Neural cell (in vitro differentiated cells): ENCODE data around the gene PYDC1. TPM values are rescaled to one million over a fixed set of nuclear protein-coding genes. Genes with fewer than 3 reads are reported as not detected.

Source experiments
- H2AFZ ChIP-seq: fragments of 200-600, 300-800 bp; sonication (generic), shearing (Covaris generic); 2 replicates; pipeline ENCODE4 v1.6.0; 2014; ENCODE audit warnings: low read depth, mild to moderate bottlenecking, antibody characterized with exemption, low read length, moderate library complexity
- H3F3A ChIP-seq: fragments of 200-600 bp; shearing (Covaris generic); 2 replicates; pipeline ENCODE4 v1.6.1; 2016; ENCODE audit warnings: mild to moderate bottlenecking, moderate library complexity, mixed read lengths, antibody characterized with exemption, low read length; ENCODE audit not compliant: insufficient read depth, poor library complexity, severe bottlenecking
- H3K27ac ChIP-seq: fragments of 200-600, 300-800 bp; sonication (generic), shearing (Covaris generic); 2 replicates; pipeline ENCODE4 v1.5.1; 2014; ENCODE audit warnings: mild to moderate bottlenecking, low read length, moderate library complexity
- H3K27me3 ChIP-seq: fragments of 300-800, 200-600 bp; sonication (generic), shearing (Covaris generic); 2 replicates; pipeline ENCODE4 v1.6.0; 2014; ENCODE audit warnings: mild to moderate bottlenecking, low read depth, low read length, moderate library complexity; ENCODE audit not compliant: insufficient read depth
- H3K36me3 ChIP-seq: fragments of 300-800, 200-600 bp; sonication (generic), shearing (Covaris generic); 2 replicates; pipeline ENCODE4 v1.5.1; 2014; ENCODE audit warnings: mild to moderate bottlenecking, antibody characterized with exemption, low read length, moderate library complexity; ENCODE audit not compliant: insufficient read depth
- H3K4me2 ChIP-seq: fragments of 300-800, 200-600 bp; sonication (generic), shearing (Covaris generic); 2 replicates; pipeline ENCODE4 v1.6.0; 2014; ENCODE audit warnings: mild to moderate bottlenecking, low read length
- H3K4me3 ChIP-seq: fragments of 300-800, 200-600 bp; sonication (generic), shearing (Covaris generic); 2 replicates; pipeline ENCODE4 v1.5.1; 2014; ENCODE audit warnings: mild to moderate bottlenecking, low read length, moderate library complexity
- H3K79me2 ChIP-seq: fragments of 200-600 bp; shearing (Covaris generic); replicated peaks from 2 replicates; pipeline ENCODE4 v1.6.0; 2014; ENCODE audit warnings: mild to moderate bottlenecking, low read length, moderate library complexity; ENCODE audit not compliant: insufficient read depth
- H3K9ac ChIP-seq: fragments of 300-800, 200-600 bp; sonication (generic), shearing (Covaris generic); 2 replicates; pipeline ENCODE4 v1.6.1; 2016; ENCODE audit warnings: mild to moderate bottlenecking, low read length, mixed read lengths
- H3K9me2 ChIP-seq: fragments of 200-600 bp; shearing (Covaris generic); 2 replicates; pipeline ENCODE4 v1.6.1; 2016; ENCODE audit warnings: mild to moderate bottlenecking, low read length, mixed read lengths; ENCODE audit not compliant: insufficient read depth
- H3K9me3 ChIP-seq: fragments of 200-600, 300-800 bp; sonication (generic), shearing (Covaris generic); 2 replicates; pipeline ENCODE4 v1.6.1; 2016; ENCODE audit warnings: mild to moderate bottlenecking, mixed run types, low read length, moderate library complexity, mixed read lengths
- H4K20me1 ChIP-seq: fragments of 200-600 bp; shearing (Covaris generic); 2 replicates; pipeline ENCODE4 v1.6.1; 2016; ENCODE audit warnings: mild to moderate bottlenecking, mixed run types; ENCODE audit not compliant: insufficient read depth
- CTCF ChIP-seq: fragments of 450-650 bp; IDR thresholded peaks from 2 replicates; pipeline ENCODE4 v1.5.1; 2014; ENCODE audit warnings: antibody characterized with exemption, mild to moderate bottlenecking, moderate library complexity; ENCODE audit not compliant: poor library complexity, severe bottlenecking
- EP300 ChIP-seq: fragments of 450-650 bp; conservative IDR thresholded peaks from 2 replicates; pipeline ENCODE4 v1.6.1; 2014; ENCODE audit warnings: antibody characterized with exemption, mild to moderate bottlenecking, moderate library complexity; ENCODE audit not compliant: poor library complexity, severe bottlenecking
- EZH2 ChIP-seq: fragments of 200-600, 300-800 bp; shearing (Covaris generic), sonication (generic); IDR thresholded peaks from 2 replicates; pipeline ENCODE4 v1.6.1; 2014; ENCODE audit warnings: antibody characterized with exemption, low read length, borderline replicate concordance, mild to moderate bottlenecking; ENCODE audit not compliant: insufficient read depth, poor library complexity, severe bottlenecking
- MXI1 ChIP-seq: fragments of 450-650 bp; conservative IDR thresholded peaks from 2 replicates; pipeline ENCODE4 v1.6.1; 2014; ENCODE audit warnings: antibody characterized with exemption, mild to moderate bottlenecking; ENCODE audit not compliant: poor library complexity, severe bottlenecking
- POLR2AphosphoS5 ChIP-seq: IDR thresholded peaks from 2 replicates; pipeline ENCODE4 v1.6.1; 2012
- RAD21 ChIP-seq: fragments of 450-650 bp; conservative IDR thresholded peaks from 2 replicates; pipeline ENCODE4 v1.6.1; 2014; ENCODE audit warnings: antibody characterized with exemption, mild to moderate bottlenecking, moderate library complexity
- REST ChIP-seq: IDR thresholded peaks from 2 replicates; pipeline ENCODE4 v1.6.1; 2012; ENCODE audit warnings: borderline replicate concordance
- SMC3 ChIP-seq: fragments of 450-650 bp; conservative IDR thresholded peaks from 2 replicates; pipeline ENCODE4 v1.6.1; 2014; ENCODE audit warnings: antibody characterized with exemption, mild to moderate bottlenecking, moderate library complexity; ENCODE audit not compliant: poor library complexity
- TAF1 ChIP-seq: IDR thresholded peaks from 2 replicates; pipeline ENCODE4 v1.6.1; 2012; ENCODE audit warnings: low read depth
- polyA plus RNA-seq: library from polyadenylated mRNA; depleted of rRNA; stranded (reverse); fragments of >200 nt; gene quantifications from 2 replicates; pipeline ENCODE4 v1.2.3, GENCODE V29; 2014

The PYDC1 gene
- polyA plus RNA-seq, 1 donor from 2014 or later, result not detected

- no peaks in the 10 kb centered on the region for H3K27me3 ChIP-seq
- no peak overlapping the region for H3K4me2 ChIP-seq
- H3K27ac ChIP-seq, result no peak overlapping the region
- H3K9me2 ChIP-seq, result no peaks in the 10 kb centered on the region
- H3K79me2 ChIP-seq, result no peaks in the 10 kb centered on the region
- no peaks in the 10 kb centered on the region for H3F3A ChIP-seq
- no peak overlapping the region for H3K9ac ChIP-seq
- no peak overlapping the region for H3K4me3 ChIP-seq
- no peaks in the 10 kb centered on the region for H4K20me1 ChIP-seq
- TF ChIP-seq SMC3 (no peak), EP300 (no peak)
- H3K36me3 ChIP-seq, result no peaks in the 10 kb centered on the region
- H2AFZ ChIP-seq, result no peak overlapping the region
- no peaks in the 10 kb centered on the region for H3K9me3 ChIP-seq
Observed at GRCh38 chr16:31258366-31258765, 41.4 kb upstream of the PYDC1 start.

GRCh38 chr16:31256466-31256865 is 39.5 kb upstream of the PYDC1 start:
- H4K20me1 ChIP-seq, result no peaks in the 10 kb centered on the region
- no peak overlapping the region for H3K4me3 ChIP-seq
- H3K79me2 ChIP-seq, result no peaks in the 10 kb centered on the region
- no peak overlapping the region for H3K4me2 ChIP-seq
- no peaks in the 10 kb centered on the region for H3K9me2 ChIP-seq
- no peaks in the 10 kb centered on the region for H3K9me3 ChIP-seq
- no peaks in the 10 kb centered on the region for H3F3A ChIP-seq
- H3K9ac ChIP-seq, result no peak overlapping the region
- H3K27me3 ChIP-seq, result no peaks in the 10 kb centered on the region
- no peak overlapping the region for H2AFZ ChIP-seq
- TF ChIP-seq CTCF, result no peak
- no peak for TF ChIP-seq TAF1
- TF ChIP-seq SMC3, result no peak
- no peak for TF ChIP-seq EP300
- H3K36me3 ChIP-seq, result no peaks in the 10 kb centered on the region
- no peak overlapping the region for H3K27ac ChIP-seq

- H3F3A ChIP-seq, result no peaks in the 10 kb centered on the region
- H4K20me1 ChIP-seq, result no peaks in the 10 kb centered on the region
- no peaks in the 10 kb centered on the region for H3K9me3 ChIP-seq
- no peaks in the 10 kb centered on the region for H3K9me2 ChIP-seq
- TF ChIP-seq MXI1 (no peak), REST (no peak), EP300 (no peak), SMC3 (no peak), CTCF (no peak), TAF1 (no peak), EZH2 (no peak), POLR2AphosphoS5 (no peak), RAD21 (no peak)
- H3K9ac ChIP-seq, result no peak overlapping the region
- H3K27ac ChIP-seq, result no peak overlapping the region
- no peak overlapping the region for H3K4me2 ChIP-seq
- H2AFZ ChIP-seq, result no peak overlapping the region
- no peaks in the 10 kb centered on the region for H3K36me3 ChIP-seq
- H3K27me3 ChIP-seq, result no peaks in the 10 kb centered on the region
- H3K79me2 ChIP-seq, result no peaks in the 10 kb centered on the region
- no peak overlapping the region for H3K4me3 ChIP-seq
Observed at GRCh38 chr16:31253642-31254045, 36.7 kb upstream of the PYDC1 start.
